ENCODE measurements around the gene PRR33.

PRR33 gene

GRCh38 chr11:1916986-1917522 is 25.4 kb upstream of the PRR33 start:
- no peak for DNase-seq (ENCODE audit: low read depth in 2 of 2, low spot score in 1 of 2)

GRCh38 chr11:1916132-1916985 is 24.7 kb upstream of the PRR33 start:
- DNase-seq (ENCODE audit: low read depth in 2 of 2, low spot score in 1 of 2), result no peak

GRCh38 chr11:1915795-1916131 is 24.1 kb upstream of the PRR33 start:
- DNase-seq (ENCODE audit: low read depth in 2 of 2, low spot score in 1 of 2), result no peak

GRCh38 chr11:1913271-1914060 is 21.8 kb upstream of the PRR33 start:
- no peak for DNase-seq (ENCODE audit: low read depth in 2 of 2, low spot score in 1 of 2)

GRCh38 chr11:1912289-1912878 is 20.7 kb upstream of the PRR33 start:
- DNase-seq (ENCODE audit: low read depth in 2 of 2, low spot score in 1 of 2), result no peak

DNA sequence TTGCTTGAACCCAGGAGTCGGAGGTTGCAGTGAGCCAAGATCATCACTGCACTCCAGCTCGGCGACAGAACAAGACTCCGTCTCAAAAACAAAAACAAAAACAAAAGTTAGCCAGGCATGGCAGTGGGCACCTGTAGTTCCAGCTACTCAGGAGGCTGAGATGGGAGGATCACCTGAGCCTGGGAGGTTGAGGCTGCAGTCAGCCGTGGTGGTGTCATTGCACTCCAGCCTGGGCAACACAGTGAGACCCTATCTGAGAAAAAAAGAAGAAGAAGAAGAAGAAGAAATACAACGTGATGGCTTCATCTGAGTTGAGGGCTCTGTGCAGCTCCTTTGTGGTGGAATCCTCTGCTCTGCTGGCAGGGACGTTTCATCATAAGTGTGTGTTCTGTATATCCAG is 17.8 kb upstream of the PRR33 start:
- DNase-seq (ENCODE audit: low read depth in 2 of 2, low spot score in 1 of 2), result no peak

GRCh38 chr11:1908618-1909017 is 16.9 kb upstream of the PRR33 start:
- no peak for DNase-seq (ENCODE audit: low read depth in 2 of 2, low spot score in 1 of 2)

- DNase-seq (ENCODE audit: low read depth in 2 of 2, low spot score in 1 of 2), result no peak
These were observed 15.1 kb upstream of the PRR33 start for GRCh38 chr11:1906611-1907423.

- DNase-seq (ENCODE audit: low read depth in 2 of 2, low spot score in 1 of 2), result no peak
These were observed 14.5 kb upstream of the PRR33 start for GRCh38 chr11:1906181-1906580.

DNA sequence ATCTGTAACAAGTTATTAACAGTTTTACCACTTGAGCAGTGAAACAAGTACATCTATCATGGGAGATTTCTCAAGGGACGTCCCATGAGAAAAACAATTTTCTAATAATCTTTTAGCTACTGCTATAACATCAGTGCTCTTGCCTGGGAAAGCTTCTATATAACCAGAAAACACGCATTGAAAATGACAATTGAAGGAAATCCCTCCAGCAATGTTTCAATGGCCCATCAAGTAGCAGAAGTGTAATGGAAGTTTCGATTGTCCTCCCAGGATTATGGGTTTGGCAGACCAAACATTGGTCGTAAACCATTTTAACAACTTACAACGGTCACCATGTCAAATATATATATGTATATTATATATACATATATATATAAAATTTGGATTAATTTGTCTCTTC is 8.0 kb upstream of the PRR33 start:
- no peak for DNase-seq (ENCODE audit: low read depth in 2 of 2, low spot score in 1 of 2)

DNA sequence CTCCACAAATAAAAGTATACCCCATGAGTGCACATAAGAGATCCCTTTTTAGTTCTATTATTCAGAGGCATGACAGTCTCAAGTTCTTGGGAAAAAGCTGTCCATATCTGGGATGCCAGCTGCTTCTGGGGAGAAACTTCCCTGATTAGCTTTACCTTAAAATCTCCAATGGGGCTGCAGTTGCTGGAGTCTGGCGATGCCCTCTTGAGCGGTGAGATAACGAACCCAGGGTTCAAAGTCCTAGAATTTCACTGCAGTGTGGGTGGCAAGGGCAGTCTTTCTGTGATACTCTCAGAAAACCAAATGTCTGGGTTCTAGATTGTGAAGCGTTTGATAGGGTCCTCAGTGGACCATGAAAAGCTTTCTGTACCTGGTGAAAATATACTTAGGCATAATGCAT is 7.4 kb upstream of the PRR33 start:
- DNase-seq (ENCODE audit: low read depth in 2 of 2, low spot score in 1 of 2), result no peak

- DNase-seq (ENCODE audit: low read depth in 2 of 2, low spot score in 1 of 2), result no peak
These were observed 5.2 kb upstream of the PRR33 start for GRCh38 chr11:1896923-1897322.

- no peak for DNase-seq (ENCODE audit: low read depth in 2 of 2, low spot score in 1 of 2)
These were observed 4.8 kb upstream of the PRR33 start for GRCh38 chr11:1896468-1896867.

- no peak for DNase-seq (ENCODE audit: low read depth in 2 of 2, low spot score in 1 of 2)
These were observed 3.1 kb upstream of the PRR33 start for GRCh38 chr11:1894759-1895158.

- DNase-seq (ENCODE audit: low read depth in 2 of 2, low spot score in 1 of 2), result no peak
These were observed 2.1 kb upstream of the PRR33 start for GRCh38 chr11:1893581-1894359.

- DNase-seq (ENCODE audit: low read depth in 2 of 2, low spot score in 1 of 2), result no peak
These were observed 863 bp upstream of the PRR33 start for GRCh38 chr11:1892558-1892957.

- no peak for DNase-seq (ENCODE audit: low read depth in 2 of 2, low spot score in 1 of 2)
These were observed 421 bp upstream of the PRR33 start for GRCh38 chr11:1892116-1892515.

- DNase-seq (ENCODE audit: low read depth in 2 of 2, low spot score in 1 of 2), result no peak
These were observed 552 bp downstream of the PRR33 start for GRCh38 chr11:1890856-1891830.

Measured in stimulated activated CD8-positive, alpha-beta memory T cell treated with anti-CD3 and anti-CD28 coated beads, Interleukin-4, amount 100 ng/mL, for 4 hours (primary cell).